ENCODE results near the gene EXOSC1.

- TF ChIP-seq CTCF (conservative IDR thresholded peaks at IDR 0.05), result peak; percentile 87
- no peak for TF ChIP-seq EZH2 (IDR thresholded peaks at IDR 0.05; ENCODE audit: low read depth)
These were observed 17.7 kb upstream of the EXOSC1 start for GRCh38 chr10:97463363-97464132.

Data from PC-9 (cell line).